SK-N-SH (cell line): ENCODE measurements around the gene ARHGAP26.

ENCODE experiments used
- CHD2 ChIP-seq: fragments of 150-350 bp; IDR thresholded peaks from 2 replicates; pipeline ENCODE4 v1.6.1; 2018; ENCODE audit warnings: low read length; ENCODE audit not compliant: partially characterized antibody
- CTCF ChIP-seq: fragments of 200-600 bp; sonication (generic); IDR thresholded peaks from 2 replicates; pipeline ENCODE4 v1.6.1; 2017; ENCODE audit warnings: antibody characterized with exemption, mild to moderate bottlenecking, moderate library complexity
- ELF1 ChIP-seq: IDR thresholded peaks from 2 replicates; pipeline ENCODE4 v1.4.0; 2012
- EZH2phosphoT487 ChIP-seq: fragments of 200-600 bp; sonication (generic); IDR thresholded peaks from 2 replicates; pipeline ENCODE4 v1.6.1; 2017; ENCODE audit warnings: low read depth, mixed run types, mild to moderate bottlenecking, antibody characterized with exemption, moderate library complexity, borderline replicate concordance
- MAX ChIP-seq: IDR thresholded peaks from 2 replicates; pipeline ENCODE4 v1.4.0; 2012; ENCODE audit warnings: low read depth
- NRF1 ChIP-seq: IDR thresholded peaks from 2 replicates; pipeline ENCODE4 v1.6.1; 2012; ENCODE audit warnings: low read depth, mild to moderate bottlenecking, low read length
- PBX3 ChIP-seq: IDR thresholded peaks from 2 replicates; pipeline ENCODE4; 2012
- POLR2AphosphoS5 ChIP-seq: IDR thresholded peaks from 2 replicates; pipeline ENCODE4 v1.6.1; 2012; ENCODE audit warnings: low read depth, low read length
- RAD21 ChIP-seq: IDR thresholded peaks from 2 replicates; pipeline ENCODE4 v1.6.1; 2012; ENCODE audit warnings: mild to moderate bottlenecking, low read length
- REST ChIP-seq: IDR thresholded peaks from 2 replicates; pipeline ENCODE4 v1.6.1; 2012; ENCODE audit warnings: mild to moderate bottlenecking, low read depth, low read length, moderate library complexity
- RXRA ChIP-seq: IDR thresholded peaks from 2 replicates; pipeline ENCODE4 v1.4.0; 2012; ENCODE audit warnings: low read depth, mild to moderate bottlenecking, borderline replicate concordance

GRCh38 chr5:142942901-142943300, 172.7 kb downstream of the ARHGAP26 start:
- TF ChIP-seq CHD2 (no peak), CTCF (no peak), ELF1 (no peak), MAX (no peak), NRF1 (no peak), RAD21 (no peak), POLR2AphosphoS5 (no peak), PBX3 (no peak), REST (no peak), RXRA (no peak), EZH2phosphoT487 (no peak)
